ENCODE measurements around the gene APBA3.

Gene APBA3

DNA sequence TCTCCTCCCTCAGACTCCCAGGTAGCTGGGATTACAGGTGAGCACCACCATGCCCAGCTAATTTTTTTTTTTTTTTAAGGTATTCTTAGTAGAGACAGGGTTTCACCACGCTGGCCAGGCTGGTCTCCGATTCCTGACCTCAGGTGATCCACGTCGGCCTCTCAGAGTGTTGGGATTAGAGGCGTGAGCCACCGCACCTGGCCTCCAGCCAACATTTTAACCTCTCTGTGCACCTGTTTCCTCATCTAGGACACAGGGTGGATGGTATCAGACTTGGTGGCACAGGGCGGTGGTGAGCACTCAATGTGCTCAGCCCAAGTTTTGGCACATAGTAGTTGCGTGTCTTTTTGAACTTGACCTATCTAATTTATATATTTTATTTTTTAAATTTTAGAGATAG, 12.5 kb downstream of the APBA3 start:
- H3K4me3 ChIP-seq (ENCODE audit: control insufficient read depth, low read depth, low read length), result no peak overlapping the region
- TF ChIP-seq, protein P1, sequence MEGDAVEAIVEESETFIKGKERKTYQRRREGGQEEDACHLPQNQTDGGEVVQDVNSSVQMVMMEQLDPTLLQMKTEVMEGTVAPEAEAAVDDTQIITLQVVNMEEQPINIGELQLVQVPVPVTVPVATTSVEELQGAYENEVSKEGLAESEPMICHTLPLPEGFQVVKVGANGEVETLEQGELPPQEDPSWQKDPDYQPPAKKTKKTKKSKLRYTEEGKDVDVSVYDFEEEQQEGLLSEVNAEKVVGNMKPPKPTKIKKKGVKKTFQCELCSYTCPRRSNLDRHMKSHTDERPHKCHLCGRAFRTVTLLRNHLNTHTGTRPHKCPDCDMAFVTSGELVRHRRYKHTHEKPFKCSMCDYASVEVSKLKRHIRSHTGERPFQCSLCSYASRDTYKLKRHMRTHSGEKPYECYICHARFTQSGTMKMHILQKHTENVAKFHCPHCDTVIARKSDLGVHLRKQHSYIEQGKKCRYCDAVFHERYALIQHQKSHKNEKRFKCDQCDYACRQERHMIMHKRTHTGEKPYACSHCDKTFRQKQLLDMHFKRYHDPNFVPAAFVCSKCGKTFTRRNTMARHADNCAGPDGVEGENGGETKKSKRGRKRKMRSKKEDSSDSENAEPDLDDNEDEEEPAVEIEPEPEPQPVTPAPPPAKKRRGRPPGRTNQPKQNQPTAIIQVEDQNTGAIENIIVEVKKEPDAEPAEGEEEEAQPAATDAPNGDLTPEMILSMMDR (conservative IDR thresholded peaks at IDR 0.05; ENCODE audit: control insufficient read depth, insufficient read depth, low read depth, low read length), result no peak
- no peak for DNase-seq (ENCODE audit: low read depth)

DNA sequence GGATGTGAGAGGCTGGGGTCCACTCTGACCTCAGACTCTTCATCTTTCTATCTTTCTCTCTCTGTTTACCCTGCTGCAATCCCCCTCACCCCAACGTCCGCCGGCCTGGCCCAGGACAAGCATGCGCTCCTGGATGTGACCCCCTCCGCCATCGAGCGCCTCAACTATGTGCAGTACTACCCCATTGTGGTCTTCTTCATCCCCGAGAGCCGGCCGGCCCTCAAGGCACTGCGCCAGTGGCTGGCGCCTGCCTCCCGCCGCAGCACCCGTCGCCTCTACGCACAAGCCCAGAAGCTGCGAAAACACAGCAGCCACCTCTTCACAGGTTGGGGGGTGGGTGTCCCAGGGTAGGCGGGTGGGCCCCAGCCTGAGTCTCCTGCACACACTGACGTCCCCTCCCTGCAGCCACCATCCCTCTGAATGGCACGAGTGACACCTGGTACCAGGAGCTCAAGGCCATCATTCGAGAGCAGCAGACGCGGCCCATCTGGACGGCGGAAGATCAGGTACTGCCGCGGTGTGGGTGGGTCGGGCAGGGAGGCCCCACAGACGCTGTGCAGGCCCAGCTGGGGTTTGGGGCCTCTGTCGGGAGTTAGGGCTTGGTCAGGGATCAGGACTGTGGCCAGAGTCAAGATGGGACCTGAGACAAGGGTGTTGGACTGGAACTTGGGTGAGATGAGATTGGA, 15.0 kb downstream of the APBA3 start:
- TF ChIP-seq, protein P1 (conservative IDR thresholded peaks at IDR 0.05; ENCODE audit: control insufficient read depth, insufficient read depth, low read depth, low read length), result no peak
- H3K4me3 ChIP-seq (ENCODE audit: control insufficient read depth, low read depth, low read length), result no peak overlapping the region
- no peak for DNase-seq (ENCODE audit: low read depth)

DNA sequence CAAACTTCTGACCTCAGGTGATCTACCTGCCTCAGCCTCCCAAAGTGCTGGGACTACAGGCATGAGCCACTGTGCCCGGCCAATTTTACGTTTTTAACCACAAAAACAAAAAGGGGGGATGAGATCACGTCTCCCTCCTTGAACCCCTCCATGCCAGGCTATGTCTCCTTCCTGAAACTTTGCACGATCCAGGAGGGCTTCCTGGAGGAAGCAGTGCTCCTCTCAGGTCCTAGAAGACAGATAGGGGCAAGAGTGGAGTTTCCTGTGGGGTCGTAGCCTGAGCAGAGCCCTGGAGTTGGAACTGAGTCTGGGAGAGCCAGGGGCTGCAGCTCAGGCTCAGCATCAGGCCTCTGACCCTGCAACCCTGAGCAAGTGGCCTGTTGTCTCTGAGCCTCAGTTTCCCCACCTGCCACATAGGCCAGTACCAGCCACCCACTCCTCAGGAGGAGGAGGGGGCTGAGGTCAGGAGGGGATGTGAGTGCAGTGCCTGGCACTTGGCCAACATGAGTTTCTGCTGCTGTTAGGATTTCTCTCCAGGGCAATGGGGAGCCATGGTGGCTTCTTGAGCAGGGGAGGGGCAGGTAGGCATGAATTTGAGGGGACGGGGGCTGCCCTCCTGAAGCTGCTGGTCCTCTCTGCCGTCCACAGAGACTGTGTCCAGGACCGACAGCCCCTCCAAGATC, 16.0 kb downstream of the APBA3 start:
- no peak overlapping the region for H3K4me3 ChIP-seq (ENCODE audit: control insufficient read depth, low read depth, low read length)
- DNase-seq (ENCODE audit: low read depth), result no peak
- TF ChIP-seq, protein P1 (conservative IDR thresholded peaks at IDR 0.05; ENCODE audit: control insufficient read depth, insufficient read depth, low read depth, low read length), result no peak

DNA sequence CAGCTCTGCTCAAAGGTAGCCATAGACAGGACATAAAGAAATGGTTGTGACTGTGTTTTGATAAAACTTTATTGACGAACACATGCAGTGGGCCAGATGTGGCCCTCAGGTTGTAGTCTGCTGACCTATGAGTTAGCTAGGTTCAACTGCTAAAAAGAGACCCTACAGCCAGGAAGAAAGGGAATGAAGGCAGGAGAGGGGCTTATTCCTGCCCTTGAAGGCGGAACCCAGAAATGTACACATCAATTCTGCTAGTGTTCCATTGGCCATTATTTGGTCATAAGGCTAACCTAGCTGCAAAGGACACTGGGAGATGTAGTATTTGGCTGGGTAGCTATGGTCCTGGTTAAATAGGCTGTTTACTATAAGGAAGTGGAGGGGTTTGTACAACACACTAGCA, 18.0 kb downstream of the APBA3 start:
- peak; percentile 18 for DNase-seq (ENCODE audit: low read depth)
- TF ChIP-seq, protein P1 (conservative IDR thresholded peaks at IDR 0.05; ENCODE audit: control insufficient read depth, insufficient read depth, low read depth, low read length), result no peak
- no peak overlapping the region for H3K4me3 ChIP-seq (ENCODE audit: control insufficient read depth, low read depth, low read length)

DNA sequence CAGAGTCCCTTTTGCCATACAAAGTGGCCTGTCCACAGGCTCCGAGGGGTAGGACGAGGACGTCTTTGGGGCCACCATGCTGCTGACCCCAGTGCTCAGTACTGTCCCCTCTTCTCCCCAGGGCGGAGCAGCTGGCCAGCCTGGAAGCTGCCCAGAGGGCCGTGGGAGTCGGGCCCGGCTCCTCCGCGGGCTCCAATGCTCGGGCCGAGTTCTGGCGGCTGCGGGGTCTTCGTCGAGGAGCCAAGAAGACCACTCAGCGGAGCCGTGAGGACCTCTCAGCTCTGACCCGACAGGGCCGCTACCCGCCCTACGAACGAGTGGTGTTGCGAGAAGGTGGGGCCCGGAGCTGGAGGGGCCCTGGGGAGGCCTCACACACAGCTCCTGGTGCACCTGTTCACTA, 21.1 kb downstream of the APBA3 start:
- H3K4me3 ChIP-seq (ENCODE audit: control insufficient read depth, low read depth, low read length), result no peak overlapping the region
- no peak for DNase-seq (ENCODE audit: low read depth)
- TF ChIP-seq, protein P1 (conservative IDR thresholded peaks at IDR 0.05; ENCODE audit: control insufficient read depth, insufficient read depth, low read depth, low read length), result no peak

DNA sequence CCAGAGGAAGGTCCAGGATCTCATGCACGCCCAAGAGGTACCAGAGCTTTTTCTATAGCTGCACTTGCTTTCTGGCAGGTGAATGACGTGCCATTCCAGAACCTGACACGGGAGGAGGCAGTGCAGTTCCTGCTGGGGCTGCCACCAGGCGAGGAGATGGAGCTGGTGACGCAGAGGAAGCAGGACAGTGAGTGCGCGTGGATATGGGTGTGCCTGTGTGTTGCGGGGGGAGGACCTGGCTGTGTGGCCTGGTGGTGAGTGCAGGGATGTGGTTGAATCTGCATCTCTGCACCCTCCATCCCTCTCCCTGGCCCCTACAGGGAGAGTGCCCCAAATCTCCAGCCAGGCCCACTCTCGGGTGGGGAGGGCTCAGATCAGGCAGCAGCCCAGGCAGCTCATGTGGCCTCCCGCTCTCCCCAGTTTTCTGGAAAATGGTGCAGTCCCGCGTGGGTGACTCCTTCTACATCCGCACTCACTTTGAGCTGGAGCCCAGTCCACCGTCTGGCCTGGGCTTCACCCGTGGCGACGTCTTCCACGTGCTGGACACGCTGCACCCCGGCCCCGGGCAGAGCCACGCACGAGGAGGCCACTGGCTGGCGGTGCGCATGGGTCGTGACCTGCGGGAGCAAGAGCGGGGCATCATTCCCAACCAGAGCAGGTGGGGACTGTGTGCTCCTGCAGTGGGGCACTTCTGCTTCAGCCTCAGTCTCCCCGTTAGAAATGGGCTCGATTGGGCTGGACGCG, 22.8 kb downstream of the APBA3 start:
- DNase-seq (ENCODE audit: low read depth), result no peak
- TF ChIP-seq, protein P1 (conservative IDR thresholded peaks at IDR 0.05; ENCODE audit: control insufficient read depth, insufficient read depth, low read depth, low read length), result no peak
- H3K4me3 ChIP-seq (ENCODE audit: control insufficient read depth, low read depth, low read length), result no peak overlapping the region
